ENCODE results near the gene NELL1. TPM values are rescaled to one million over a fixed set of nuclear protein-coding genes. Genes with fewer than 3 reads are reported as not detected.
A peak's percentile ranks its signal among the peaks of the same experiment; 100 is the strongest.

Gene NELL1
- total RNA-seq, 1 experiment from 2014 or later, result not detected

GRCh38 chr11:21514316-21514715 lies 844.9 kb downstream of the NELL1 start:
- ChIA-PET POLR2A (no interaction called here), CTCF (no interaction called here)
- no peak for ATAC-seq
- no peak for TF ChIP-seq REST (IDR thresholded peaks at IDR 0.05; ENCODE audit: insufficient read depth in 1 of 2, low read depth in 2 of 2, low read length in 1 of 2)
- TF ChIP-seq CTCF (IDR thresholded peaks at IDR 0.05), result peak; percentile 67
- in situ Hi-C loops (cut with HindIII; ENCODE audit: low pct_unique_long_range_greater_than_20kb, low sequenced_read_pairs), result no loop called here
- no peaks in the 10 kb centered on the region for H3K9me3 ChIP-seq (ENCODE audit: control insufficient read depth, insufficient read depth, low read depth, low read length)
- DNase-seq (ENCODE audit: low read depth, low spot score), result no peak
- no peak overlapping the region for H3K27ac ChIP-seq (ENCODE audit: low read length)
- no peak overlapping the region for H3K4me3 ChIP-seq (ENCODE audit: low read depth in 2 of 2, low read length in 2 of 2)
- BruUV-seq (replicated peaks), result no TSS peak
- intact Hi-C loops (cut with micrococcal nuclease; ENCODE audit: unreplicated experiment), result no loop called here
- H3K4me1 ChIP-seq (ENCODE audit: control insufficient read depth, insufficient read depth, low read length), result no peaks in the 10 kb centered on the region
- H3K27me3 ChIP-seq (ENCODE audit: control insufficient read depth, insufficient read depth, low read length), result no peaks in the 10 kb centered on the region
- H3K36me3 ChIP-seq (ENCODE audit: control insufficient read depth, insufficient read depth, low read length), result no peaks in the 10 kb centered on the region

- intact Hi-C loops (cut with micrococcal nuclease; ENCODE audit: unreplicated experiment) (no loop called here), in situ Hi-C loops (cut with HindIII; ENCODE audit: low pct_unique_long_range_greater_than_20kb, low sequenced_read_pairs) (no loop called here)
- TF ChIP-seq POLR2AphosphoS5 (IDR thresholded peaks at IDR 0.05; ENCODE audit: low read depth, low read length), result no peak
- no peak for DNase-seq (ENCODE audit: low read depth, low spot score)
- H3K27me3 ChIP-seq (ENCODE audit: control insufficient read depth, insufficient read depth, low read length), result no peaks in the 10 kb centered on the region
- CTCF ChIA-PET, result no interaction called here
- H3K4me1 ChIP-seq (ENCODE audit: control insufficient read depth, insufficient read depth, low read length), result no peaks in the 10 kb centered on the region
- POLR2A ChIA-PET, result no interaction called here
- no peaks in the 10 kb centered on the region for H3K36me3 ChIP-seq (ENCODE audit: control insufficient read depth, insufficient read depth, low read length)
- BruUV-seq (replicated peaks), result no TSS peak
- H3K27ac ChIP-seq (ENCODE audit: low read length), result no peak overlapping the region
- ATAC-seq, result no peak
- no peaks in the 10 kb centered on the region for H3K9me3 ChIP-seq (ENCODE audit: control insufficient read depth, insufficient read depth, low read depth, low read length)
- H3K4me3 ChIP-seq (ENCODE audit: low read depth in 2 of 2, low read length in 2 of 2), result no peak overlapping the region
Measured at GRCh38 chr11:21520244-21520643, 850.9 kb downstream of the NELL1 start.

- H3K27ac ChIP-seq (ENCODE audit: low read length), result no peak overlapping the region
- no peaks in the 10 kb centered on the region for H3K4me1 ChIP-seq (ENCODE audit: control insufficient read depth, insufficient read depth, low read length)
- H3K9me3 ChIP-seq (ENCODE audit: control insufficient read depth, insufficient read depth, low read depth, low read length), result no peaks in the 10 kb centered on the region
- no peak for DNase-seq (ENCODE audit: low read depth, low spot score)
- in situ Hi-C loops (cut with HindIII; ENCODE audit: low pct_unique_long_range_greater_than_20kb, low sequenced_read_pairs), result no loop called here
- no peak for ATAC-seq
- intact Hi-C loops (cut with micrococcal nuclease; ENCODE audit: unreplicated experiment), result no loop called here
- no peaks in the 10 kb centered on the region for H3K36me3 ChIP-seq (ENCODE audit: control insufficient read depth, insufficient read depth, low read length)
- ChIA-PET CTCF (no interaction called here), POLR2A (no interaction called here)
- no TSS peak for BruUV-seq (replicated peaks)
- H3K4me3 ChIP-seq (ENCODE audit: low read depth in 2 of 2, low read length in 2 of 2), result no peak overlapping the region
- TF ChIP-seq POLR2AphosphoS5 (IDR thresholded peaks at IDR 0.05; ENCODE audit: low read depth, low read length) (no peak), TCF7L2 (IDR thresholded peaks at IDR 0.05; ENCODE audit: low read depth, low read length) (no peak), CTCF (IDR thresholded peaks at IDR 0.05) (no peak), SIN3A (IDR thresholded peaks at IDR 0.05; ENCODE audit: borderline replicate concordance, insufficient read depth, low read depth, low read length) (no peak), REST (IDR thresholded peaks at IDR 0.05; ENCODE audit: insufficient read depth in 1 of 2, low read depth in 2 of 2, low read length in 1 of 2) (no peak)
- no peaks in the 10 kb centered on the region for H3K27me3 ChIP-seq (ENCODE audit: control insufficient read depth, insufficient read depth, low read length)
Measured at GRCh38 chr11:21529187-21529586, 859.8 kb downstream of the NELL1 start.
